Measurements from ENCODE around the gene MBOAT2.

Gene MBOAT2

DNA sequence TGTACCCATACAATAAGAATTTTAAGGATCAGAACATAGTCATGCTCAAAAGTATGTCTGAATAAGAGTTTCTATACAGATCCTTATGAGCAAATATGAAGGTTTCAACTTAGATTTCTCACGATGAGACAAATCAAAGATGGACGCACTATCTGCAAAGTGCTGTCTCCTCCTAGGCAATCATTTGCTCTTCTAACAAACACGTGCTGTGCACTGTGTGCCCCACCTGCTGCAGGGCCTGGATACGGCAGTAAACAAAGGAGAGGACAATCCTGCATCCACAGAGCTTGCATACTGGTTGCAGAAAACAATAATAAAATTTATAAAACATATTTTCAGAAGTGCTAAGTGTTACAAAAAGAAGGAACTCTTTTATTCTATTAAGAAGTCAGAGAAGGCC lies 126.2 kb downstream of the MBOAT2 start:
- Histone ChIP-seq H3K9ac (ENCODE audit: low read length) (no peak overlapping the region), H3K4me3 (ENCODE audit: low read length) (no peak overlapping the region), H3K27me3 (ENCODE audit: control insufficient read depth, insufficient read depth, low read length) (no peaks in the 10 kb centered on the region), H3K36me3 (ENCODE audit: control insufficient read depth, insufficient read depth, low read length) (no peaks in the 10 kb centered on the region), H3K4me1 (ENCODE audit: control insufficient read depth, insufficient read depth, low read length) (peaks cover 2% of the 10 kb centered on the region), H3K27ac (ENCODE audit: low read depth, low read length) (no peak overlapping the region)

DNA sequence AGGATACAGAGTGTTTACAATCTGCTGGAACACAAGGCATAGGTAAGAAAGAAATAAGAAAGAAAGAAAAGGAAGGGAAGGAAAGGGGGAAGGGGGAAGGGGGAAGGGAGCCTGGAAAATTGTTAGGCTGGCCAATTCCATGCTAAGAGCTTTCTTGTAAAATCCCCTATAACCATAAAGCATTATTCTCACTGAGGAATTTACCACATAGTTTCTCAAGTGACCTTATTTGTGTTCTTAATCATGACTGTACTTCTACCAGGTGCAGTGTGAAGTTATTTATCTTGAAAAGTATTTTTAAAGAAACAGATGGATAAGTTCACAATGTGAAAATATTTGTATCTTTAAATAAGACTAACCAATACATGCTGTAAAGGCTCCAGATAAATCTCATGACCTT lies 126.9 kb downstream of the MBOAT2 start:
- Histone ChIP-seq H3K4me3 (ENCODE audit: low read length) (no peak overlapping the region), H3K4me1 (ENCODE audit: control insufficient read depth, insufficient read depth, low read length) (peaks cover 2% of the 10 kb centered on the region), H3K36me3 (ENCODE audit: control insufficient read depth, insufficient read depth, low read length) (no peaks in the 10 kb centered on the region), H3K27ac (ENCODE audit: low read depth, low read length) (no peak overlapping the region), H3K9ac (ENCODE audit: low read length) (no peak overlapping the region), H3K27me3 (ENCODE audit: control insufficient read depth, insufficient read depth, low read length) (no peaks in the 10 kb centered on the region)

DNA sequence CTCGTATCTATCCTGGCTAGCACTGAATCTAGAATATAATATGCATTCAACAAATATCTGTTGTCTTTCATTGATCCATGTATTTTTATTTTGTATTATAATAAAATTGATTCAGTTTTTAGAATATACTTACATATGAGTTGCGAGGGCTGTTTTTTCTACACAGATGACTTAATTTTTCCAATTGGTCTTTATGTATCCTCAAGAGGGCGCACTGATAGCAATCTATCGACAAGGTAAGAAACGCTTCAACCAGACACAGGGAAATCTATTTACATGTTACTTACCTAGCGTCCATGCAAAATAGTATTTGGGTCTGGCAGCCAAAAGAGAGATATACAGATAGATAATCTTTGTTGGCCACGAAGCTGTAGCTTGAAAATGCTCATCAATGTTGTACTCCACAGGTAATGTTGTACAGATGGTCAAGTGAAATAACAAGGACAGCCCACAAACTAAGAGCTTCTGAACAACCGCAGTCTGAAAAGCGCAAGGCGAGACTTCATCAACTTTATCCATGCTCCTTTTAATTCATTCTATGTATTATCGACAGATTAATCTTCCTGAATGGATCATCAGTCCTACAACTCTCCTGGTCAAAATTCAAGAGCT lies 130.6 kb downstream of the MBOAT2 start:
- H3K27ac ChIP-seq (ENCODE audit: low read depth, low read length): no peak overlapping the region
- H3K9ac ChIP-seq (ENCODE audit: low read length): no peak overlapping the region

DNA sequence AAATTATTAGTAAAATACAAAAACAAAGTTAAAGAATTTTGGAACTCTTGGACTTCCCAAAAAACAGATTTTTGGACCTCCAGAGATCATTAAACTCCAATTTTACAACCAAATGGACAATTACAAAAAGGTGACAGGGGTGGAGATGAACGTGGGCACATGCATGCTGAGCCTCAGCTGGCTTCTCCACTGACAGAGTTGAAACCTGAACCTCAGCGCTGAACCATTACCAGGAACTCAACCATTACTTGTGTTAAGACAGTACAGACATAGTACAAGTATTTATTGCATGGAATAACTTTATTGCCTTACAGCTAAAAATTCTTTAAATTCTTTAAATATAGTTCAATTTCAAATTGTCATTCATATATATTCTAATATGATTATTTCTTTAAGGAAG lies 133.0 kb downstream of the MBOAT2 start:
- H3K9ac ChIP-seq (ENCODE audit: low read length): no peak overlapping the region
- H3K27me3 ChIP-seq (ENCODE audit: control insufficient read depth, insufficient read depth, low read length): no peaks in the 10 kb centered on the region
- H3K36me3 ChIP-seq (ENCODE audit: control insufficient read depth, insufficient read depth, low read length): no peaks in the 10 kb centered on the region
- peaks cover 2% of the 10 kb centered on the region for H3K4me1 ChIP-seq (ENCODE audit: control insufficient read depth, insufficient read depth, low read length)
- no peak overlapping the region for H3K4me3 ChIP-seq (ENCODE audit: low read length)
- no peak overlapping the region for H3K27ac ChIP-seq (ENCODE audit: low read depth, low read length)

More for the DNA sequence above, 130.6 kb downstream of the MBOAT2 start:
- Histone ChIP-seq H3K4me1 (ENCODE audit: control insufficient read depth, insufficient read depth, low read length) (peaks cover 2% of the 10 kb centered on the region), H3K27me3 (ENCODE audit: control insufficient read depth, insufficient read depth, low read length) (no peaks in the 10 kb centered on the region), H3K36me3 (ENCODE audit: control insufficient read depth, insufficient read depth, low read length) (no peaks in the 10 kb centered on the region), H3K4me3 (ENCODE audit: low read length) (no peak overlapping the region)

DNA sequence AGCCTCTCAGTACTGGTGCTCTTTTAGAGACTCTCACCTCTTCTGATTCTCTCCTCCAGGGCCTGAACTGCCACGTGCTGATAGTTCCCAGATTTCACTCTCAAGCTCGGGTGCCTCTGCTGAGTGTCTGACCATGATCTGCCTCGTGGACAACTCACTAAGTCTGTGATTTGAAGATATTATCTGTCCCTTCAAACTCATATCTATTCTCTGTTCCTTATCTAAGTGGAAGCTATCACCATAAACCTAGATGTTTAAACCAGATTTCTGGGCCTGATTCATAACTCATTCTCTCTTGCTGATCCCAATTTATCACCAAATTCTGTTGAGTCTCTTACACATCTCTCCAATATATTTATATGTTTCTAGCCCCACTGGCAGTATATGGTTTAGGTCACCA lies 136.1 kb downstream of the MBOAT2 start:
- Histone ChIP-seq H3K9ac (ENCODE audit: low read length) (no peak overlapping the region), H3K4me3 (ENCODE audit: low read length) (no peak overlapping the region), H3K4me1 (ENCODE audit: control insufficient read depth, insufficient read depth, low read length) (no peaks in the 10 kb centered on the region), H3K36me3 (ENCODE audit: control insufficient read depth, insufficient read depth, low read length) (no peaks in the 10 kb centered on the region), H3K27me3 (ENCODE audit: control insufficient read depth, insufficient read depth, low read length) (no peaks in the 10 kb centered on the region), H3K27ac (ENCODE audit: low read depth, low read length) (no peak overlapping the region)

DNA sequence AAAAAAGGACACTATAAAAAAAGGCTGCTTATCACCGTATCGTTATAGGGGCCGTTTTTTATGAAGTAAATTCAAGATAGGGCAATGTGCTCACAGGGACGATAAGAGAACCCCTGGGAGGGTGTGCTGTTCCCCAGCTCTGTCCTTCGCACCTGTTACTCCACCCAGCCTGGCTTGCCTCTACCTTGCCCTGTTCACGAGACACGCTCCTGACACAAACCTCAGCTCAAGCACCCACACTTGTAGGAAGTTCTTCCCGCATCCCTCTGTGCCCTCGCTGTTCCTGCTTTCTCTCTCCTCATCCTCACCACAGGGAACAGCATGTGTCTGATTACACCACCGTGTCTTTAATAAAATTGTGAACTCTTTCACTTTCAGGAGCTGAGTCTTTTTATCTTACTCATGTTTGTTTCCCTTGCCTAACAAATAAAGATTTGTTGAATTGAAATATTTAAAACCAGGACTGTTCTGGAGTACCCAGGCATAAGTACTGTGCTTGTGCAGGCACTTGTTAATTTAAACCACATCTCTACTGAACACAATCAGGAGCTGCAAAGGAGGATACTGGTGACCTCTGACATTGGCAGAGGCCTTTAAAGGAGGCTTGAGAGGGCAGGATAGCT lies 140.0 kb downstream of the MBOAT2 start:
- no peak overlapping the region for H3K27ac ChIP-seq (ENCODE audit: low read depth, low read length)
- H3K4me3 ChIP-seq (ENCODE audit: low read length): no peak overlapping the region
- no peaks in the 10 kb centered on the region for H3K4me1 ChIP-seq (ENCODE audit: control insufficient read depth, insufficient read depth, low read length)
- no peaks in the 10 kb centered on the region for H3K36me3 ChIP-seq (ENCODE audit: control insufficient read depth, insufficient read depth, low read length)
- no peak overlapping the region for H3K9ac ChIP-seq (ENCODE audit: low read length)
- no peaks in the 10 kb centered on the region for H3K27me3 ChIP-seq (ENCODE audit: control insufficient read depth, insufficient read depth, low read length)

DNA sequence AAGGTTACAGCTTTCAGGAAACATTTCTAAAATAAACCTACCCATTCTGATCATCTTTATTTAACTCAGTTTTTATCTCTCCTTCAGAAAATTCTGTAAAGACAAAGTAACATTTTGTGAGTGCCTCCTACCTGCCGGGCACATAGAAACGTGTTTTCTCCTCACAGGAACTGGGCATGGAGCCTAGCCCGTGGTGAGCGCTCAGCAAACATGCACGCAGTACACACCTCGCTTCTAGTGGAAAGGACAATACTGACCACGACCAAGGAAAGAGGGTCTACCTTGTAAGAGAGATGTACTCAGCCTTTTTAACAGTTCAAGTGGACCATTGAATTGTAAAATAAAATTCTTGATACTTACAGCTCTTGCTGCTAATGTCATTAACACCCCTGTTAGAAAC lies 141.3 kb downstream of the MBOAT2 start:
- no peak overlapping the region for H3K27ac ChIP-seq (ENCODE audit: low read depth, low read length)
- H3K36me3 ChIP-seq (ENCODE audit: control insufficient read depth, insufficient read depth, low read length): no peaks in the 10 kb centered on the region
- H3K9ac ChIP-seq (ENCODE audit: low read length): no peak overlapping the region
- no peaks in the 10 kb centered on the region for H3K27me3 ChIP-seq (ENCODE audit: control insufficient read depth, insufficient read depth, low read length)
- no peaks in the 10 kb centered on the region for H3K4me1 ChIP-seq (ENCODE audit: control insufficient read depth, insufficient read depth, low read length)
- H3K4me3 ChIP-seq (ENCODE audit: low read length): no peak overlapping the region

DNA sequence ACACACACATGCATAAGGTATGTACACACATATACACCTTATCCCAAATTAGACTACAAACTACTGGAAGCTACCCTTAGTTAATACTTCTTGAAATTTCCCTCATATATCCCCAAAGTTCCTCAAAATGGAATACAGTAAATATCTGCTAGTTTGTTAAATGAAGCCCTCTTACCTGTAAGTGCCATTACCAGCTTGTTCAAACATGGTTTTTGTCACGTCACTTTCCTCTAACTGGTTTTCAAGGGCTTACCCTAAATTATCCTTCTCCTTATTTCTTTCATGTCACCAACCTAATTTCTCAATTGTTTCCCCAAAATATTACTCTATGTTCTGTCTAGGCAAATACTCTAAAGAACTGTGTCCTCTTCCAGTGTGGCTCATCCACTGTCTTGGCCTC lies 141.7 kb downstream of the MBOAT2 start:
- Histone ChIP-seq H3K9ac (ENCODE audit: low read length) (no peak overlapping the region), H3K27me3 (ENCODE audit: control insufficient read depth, insufficient read depth, low read length) (no peaks in the 10 kb centered on the region), H3K27ac (ENCODE audit: low read depth, low read length) (no peak overlapping the region), H3K36me3 (ENCODE audit: control insufficient read depth, insufficient read depth, low read length) (no peaks in the 10 kb centered on the region), H3K4me3 (ENCODE audit: low read length) (no peak overlapping the region), H3K4me1 (ENCODE audit: control insufficient read depth, insufficient read depth, low read length) (no peaks in the 10 kb centered on the region)

DNA sequence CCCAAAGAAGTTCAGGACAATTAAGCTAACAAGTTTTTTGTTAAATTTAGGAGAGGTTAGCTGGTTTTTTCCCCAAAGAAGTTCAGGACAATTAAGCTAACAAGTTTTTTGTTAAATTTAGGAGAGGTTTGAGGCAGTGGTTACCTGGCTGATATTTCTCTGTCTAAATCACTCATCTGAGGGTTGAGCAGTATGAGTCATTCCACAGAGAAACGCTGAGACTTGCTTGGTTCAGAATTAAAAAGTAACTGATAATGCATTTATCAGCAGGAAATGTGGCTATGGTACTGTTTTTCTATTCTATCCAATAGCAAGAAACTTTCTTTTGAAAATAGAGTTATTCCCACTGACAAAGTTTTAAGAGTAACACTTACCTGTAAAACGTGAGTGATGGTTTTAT lies 143.2 kb downstream of the MBOAT2 start:
- no peaks in the 10 kb centered on the region for H3K36me3 ChIP-seq (ENCODE audit: control insufficient read depth, insufficient read depth, low read length)
- no peak overlapping the region for H3K27ac ChIP-seq (ENCODE audit: low read depth, low read length)
- no peaks in the 10 kb centered on the region for H3K27me3 ChIP-seq (ENCODE audit: control insufficient read depth, insufficient read depth, low read length)
- H3K9ac ChIP-seq (ENCODE audit: low read length): no peak overlapping the region
- no peak overlapping the region for H3K4me3 ChIP-seq (ENCODE audit: low read length)
- no peaks in the 10 kb centered on the region for H3K4me1 ChIP-seq (ENCODE audit: control insufficient read depth, insufficient read depth, low read length)

DNA sequence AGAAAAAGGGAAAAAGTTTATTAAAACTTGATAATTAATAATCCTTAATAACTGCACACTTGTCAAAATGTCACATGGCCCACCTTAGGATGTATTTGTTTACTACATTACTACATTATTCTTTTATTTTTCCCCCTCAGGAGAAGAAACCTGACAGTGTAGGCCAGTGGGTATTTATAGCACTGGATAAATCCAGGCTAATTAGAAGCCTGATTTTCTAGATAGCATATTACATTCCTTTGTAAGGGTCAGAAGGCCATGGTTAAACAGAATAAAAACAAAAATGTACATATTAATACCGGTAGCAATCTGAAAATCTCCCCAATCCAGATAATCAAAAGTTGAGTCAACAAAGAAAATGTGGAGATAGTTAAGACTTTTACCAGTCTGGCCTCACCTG lies 144.6 kb downstream of the MBOAT2 start:
- H3K27ac ChIP-seq (ENCODE audit: low read depth, low read length): no peak overlapping the region
- H3K27me3 ChIP-seq (ENCODE audit: control insufficient read depth, insufficient read depth, low read length): no peaks in the 10 kb centered on the region
- H3K4me1 ChIP-seq (ENCODE audit: control insufficient read depth, insufficient read depth, low read length): no peaks in the 10 kb centered on the region

DNA sequence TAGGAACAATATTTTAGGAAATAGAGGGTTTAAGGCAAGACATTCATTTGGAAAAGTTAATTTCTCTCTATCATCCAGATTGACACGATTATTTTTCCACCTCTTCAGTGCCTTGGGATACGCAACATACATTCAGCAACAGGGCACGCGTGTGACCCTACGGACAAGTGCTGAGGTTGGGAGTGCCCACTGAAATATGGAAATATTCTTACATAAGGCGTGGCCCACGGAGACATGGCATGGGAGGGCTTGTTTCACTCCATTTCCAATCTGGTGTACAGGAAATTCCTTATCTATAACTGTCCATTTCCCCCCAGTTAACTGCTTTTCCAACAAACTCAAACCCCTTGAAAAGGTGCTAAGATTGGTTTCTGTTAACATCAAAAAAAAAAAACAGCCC lies 145.2 kb downstream of the MBOAT2 start:
- no peaks in the 10 kb centered on the region for H3K27me3 ChIP-seq (ENCODE audit: control insufficient read depth, insufficient read depth, low read length)
- H3K4me1 ChIP-seq (ENCODE audit: control insufficient read depth, insufficient read depth, low read length): no peaks in the 10 kb centered on the region
- H3K36me3 ChIP-seq (ENCODE audit: control insufficient read depth, insufficient read depth, low read length): no peaks in the 10 kb centered on the region
- no peak overlapping the region for H3K4me3 ChIP-seq (ENCODE audit: low read length)
- no peak overlapping the region for H3K27ac ChIP-seq (ENCODE audit: low read depth, low read length)
- no peak overlapping the region for H3K9ac ChIP-seq (ENCODE audit: low read length)

More for the DNA sequence above, 144.6 kb downstream of the MBOAT2 start:
- H3K9ac ChIP-seq (ENCODE audit: low read length): no peak overlapping the region
- no peak overlapping the region for H3K4me3 ChIP-seq (ENCODE audit: low read length)
- H3K36me3 ChIP-seq (ENCODE audit: control insufficient read depth, insufficient read depth, low read length): no peaks in the 10 kb centered on the region

DNA sequence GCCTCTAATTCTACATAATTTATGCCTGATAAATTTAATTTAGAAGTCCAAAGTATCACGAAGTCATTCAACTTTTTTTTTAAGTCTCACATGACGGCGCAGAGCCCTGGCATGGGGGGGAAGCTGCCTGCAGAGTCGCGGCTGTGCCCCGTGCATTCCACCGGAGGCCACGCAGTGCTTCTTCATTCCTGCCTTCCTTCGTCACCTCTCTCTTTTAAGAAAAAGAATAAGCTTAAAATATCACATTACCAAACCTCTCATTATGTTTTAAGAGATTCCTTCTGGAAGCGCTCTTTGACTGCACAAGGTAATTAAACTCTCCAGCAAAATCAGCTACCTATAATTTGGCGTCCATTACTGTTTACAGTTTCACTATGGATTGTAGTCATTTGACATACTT lies 145.8 kb downstream of the MBOAT2 start:
- H3K9ac ChIP-seq (ENCODE audit: low read length): no peak overlapping the region
- no peaks in the 10 kb centered on the region for H3K27me3 ChIP-seq (ENCODE audit: control insufficient read depth, insufficient read depth, low read length)
- H3K36me3 ChIP-seq (ENCODE audit: control insufficient read depth, insufficient read depth, low read length): no peaks in the 10 kb centered on the region
- H3K4me3 ChIP-seq (ENCODE audit: low read length): no peak overlapping the region
- no peak overlapping the region for H3K27ac ChIP-seq (ENCODE audit: low read depth, low read length)
- H3K4me1 ChIP-seq (ENCODE audit: control insufficient read depth, insufficient read depth, low read length): no peaks in the 10 kb centered on the region

DNA sequence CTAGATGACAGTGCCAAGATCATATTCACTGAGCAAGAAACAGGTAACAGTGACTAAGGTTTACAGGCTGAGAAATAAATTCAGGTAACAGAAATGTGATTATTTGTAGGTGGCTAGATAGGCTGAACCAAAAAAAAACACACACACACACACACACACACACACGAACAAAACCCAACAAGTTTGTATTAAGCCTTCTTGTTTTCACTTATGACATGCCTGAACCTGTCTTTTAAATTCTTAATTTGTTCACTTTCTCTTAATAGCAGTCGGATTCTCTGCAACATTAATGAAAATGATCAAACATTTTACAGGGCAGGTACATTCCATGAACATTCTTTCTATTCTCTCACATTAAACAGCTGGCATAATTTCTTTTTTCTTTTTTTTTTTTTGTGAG lies 147.3 kb downstream of the MBOAT2 start:
- Histone ChIP-seq H3K9ac (ENCODE audit: low read length) (no peak overlapping the region), H3K27me3 (ENCODE audit: control insufficient read depth, insufficient read depth, low read length) (no peaks in the 10 kb centered on the region), H3K4me3 (ENCODE audit: low read length) (no peak overlapping the region), H3K27ac (ENCODE audit: low read depth, low read length) (no peak overlapping the region), H3K4me1 (ENCODE audit: control insufficient read depth, insufficient read depth, low read length) (no peaks in the 10 kb centered on the region), H3K36me3 (ENCODE audit: control insufficient read depth, insufficient read depth, low read length) (no peaks in the 10 kb centered on the region)
